Measurements from ENCODE around the gene EDA.

EDA gene

GRCh38 chrX:70030301-70030767 lies 414.4 kb downstream of the EDA start:
- no peak for DNase-seq

- DNase-seq = no peak
Measured at GRCh38 chrX:70032792-70033191, 416.9 kb downstream of the EDA start.

GRCh38 chrX:70033348-70034051 lies 417.6 kb downstream of the EDA start:
- DNase-seq = no peak

- DNase-seq = no peak
Measured at GRCh38 chrX:70034646-70035045, 418.7 kb downstream of the EDA start.

- no peak for DNase-seq
Measured at GRCh38 chrX:70038515-70038914, 422.6 kb downstream of the EDA start.

- no peak for DNase-seq
Measured at GRCh38 chrX:70038951-70039350, 423.0 kb downstream of the EDA start.

- no peak for DNase-seq
Measured at GRCh38 chrX:70039758-70040157, 423.8 kb downstream of the EDA start.

- DNase-seq = no peak
Measured at GRCh38 chrX:70041993-70042392, 426.1 kb downstream of the EDA start.

- DNase-seq = no peak
Measured at GRCh38 chrX:70042399-70043371, 426.8 kb downstream of the EDA start.

GRCh38 chrX:70043685-70044084 lies 427.8 kb downstream of the EDA start:
- no peak for DNase-seq

GRCh38 chrX:70044541-70045245 lies 428.8 kb downstream of the EDA start:
- DNase-seq = no peak

- no peak for DNase-seq
Measured at GRCh38 chrX:70046978-70047377, 431.1 kb downstream of the EDA start.

- DNase-seq = no peak
Measured at GRCh38 chrX:70049406-70049805, 433.5 kb downstream of the EDA start.

GRCh38 chrX:70049925-70050324 lies 434.0 kb downstream of the EDA start, which contains the start of gene AWAT2:
AWAT2 (minus strand) TSS chrX:70049938; CDS start chrX:70049932, 6 bp downstream.
- DNase-seq = no peak

GRCh38 chrX:70052895-70053615 lies 437.1 kb downstream of the EDA start:
- no peak for DNase-seq

GRCh38 chrX:70054391-70054790 lies 438.5 kb downstream of the EDA start:
- no peak for DNase-seq

- no peak for DNase-seq
Measured at GRCh38 chrX:70062076-70062475, 446.2 kb downstream of the EDA start, which contains the start of gene OTUD6A. OTUD6A (plus strand) TSS chrX:70062457; CDS start chrX:70062525, 68 bp downstream.

- DNase-seq = no peak
Measured at GRCh38 chrX:70062961-70063550, 447.1 kb downstream of the EDA start.

- DNase-seq = no peak
Measured at GRCh38 chrX:70066646-70067045, 450.7 kb downstream of the EDA start.

- DNase-seq = no peak
Measured at GRCh38 chrX:70079297-70079696, 463.4 kb downstream of the EDA start.

GRCh38 chrX:70079870-70080269 lies 464.0 kb downstream of the EDA start:
- DNase-seq = no peak

- no peak for DNase-seq
Measured at GRCh38 chrX:70082723-70083122, 466.8 kb downstream of the EDA start.

Measured in NCI-H187 treated with DMSO at 0.1 percent for 48 hours (cell line).